Liver (tissue), 3 donors: ENCODE data around the gene ARHGEF26.

Experiments
- ATF3 ChIP-seq: IDR thresholded peaks from 2 replicates; pipeline ENCODE4 v1.6.1; 2016; ENCODE audit warnings: antibody characterized with exemption
- EGR1 ChIP-seq, 2 donors: IDR thresholded peaks; 2 replicates each; pipeline ENCODE4 v1.6.1; 2016 to 2018; ENCODE audit warnings: antibody characterized with exemption in 2 of 2, low read depth in 2 of 2
- FOXA1 ChIP-seq: IDR thresholded peaks from 2 replicates; pipeline ENCODE4 v1.6.1; 2016; ENCODE audit warnings: antibody characterized with exemption
- FOXA2 ChIP-seq: IDR thresholded peaks from 2 replicates; pipeline ENCODE4 v1.6.1; 2016; ENCODE audit warnings: antibody characterized with exemption
- JUND ChIP-seq, 2 donors: IDR thresholded peaks; 2 replicates each; pipeline ENCODE4 v1.6.1; 2016; ENCODE audit warnings: antibody characterized with exemption in 2 of 2
- RAD21 ChIP-seq, 2 donors: IDR thresholded peaks; 2 replicates each; pipeline ENCODE4 v1.6.1; 2016; ENCODE audit warnings: antibody characterized with exemption in 2 of 2, mild to moderate bottlenecking in 2 of 2
- REST ChIP-seq: IDR thresholded peaks from 2 replicates; pipeline ENCODE4 v1.6.1; 2016; ENCODE audit warnings: antibody characterized with exemption, mild to moderate bottlenecking
- RXRA ChIP-seq, 2 donors: IDR thresholded peaks; 2 replicates each; pipeline ENCODE4 v1.6.1; 2017 to 2018; ENCODE audit warnings: antibody characterized with exemption in 2 of 2, mild to moderate bottlenecking in 1 of 2
- SP1 ChIP-seq: IDR thresholded peaks from 2 replicates; pipeline ENCODE4 v1.6.1; 2018; ENCODE audit warnings: antibody characterized with exemption, mild to moderate bottlenecking
- TAF1 ChIP-seq: conservative IDR thresholded peaks from 2 replicates; pipeline ENCODE4 v1.6.1; 2016; ENCODE audit warnings: antibody characterized with exemption, mild to moderate bottlenecking
- YY1 ChIP-seq: IDR thresholded peaks from 2 replicates; pipeline ENCODE4 v1.6.1; 2016; ENCODE audit warnings: antibody characterized with exemption, mild to moderate bottlenecking
- ZBTB33 ChIP-seq: IDR thresholded peaks from 2 replicates; pipeline ENCODE4 v1.6.1; 2016; ENCODE audit warnings: antibody characterized with exemption
- TF ChIP-seq, protein P1 (sequence below): fragments of 150-350 bp; IDR thresholded peaks from 2 replicates; pipeline ENCODE4 v1.5.1; 2017; ENCODE audit warnings: improper control_type of control experiment, low read depth, low read length; ENCODE audit not compliant: missing input control
- TF ChIP-seq, protein P2 (sequence below): IDR thresholded peaks from 2 replicates; pipeline ENCODE4 v1.6.1; 2016; ENCODE audit warnings: antibody characterized with exemption
- donor health status: healthy.
- donor health status: healthy.

DNA sequence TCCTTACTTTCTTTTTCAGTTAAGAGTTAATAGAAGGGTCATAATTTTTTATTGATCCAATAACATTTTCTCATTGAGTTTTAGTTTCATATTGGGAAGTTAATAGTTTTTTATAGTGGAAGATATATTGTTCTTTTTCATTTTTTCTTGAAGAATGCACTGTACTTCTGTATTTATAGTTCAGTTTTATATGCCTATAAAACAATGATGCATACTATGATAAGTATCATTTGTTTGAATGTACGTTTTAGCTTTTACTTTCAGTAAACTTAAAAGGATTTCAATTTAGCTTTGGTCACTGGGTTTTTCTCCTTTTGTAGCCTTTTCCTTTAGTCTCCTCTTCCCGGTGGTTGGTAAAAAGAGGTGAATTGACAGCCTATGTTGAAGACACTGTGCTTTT, 104.3 kb downstream of the ARHGEF26 start:
- TF ChIP-seq, protein P1, sequence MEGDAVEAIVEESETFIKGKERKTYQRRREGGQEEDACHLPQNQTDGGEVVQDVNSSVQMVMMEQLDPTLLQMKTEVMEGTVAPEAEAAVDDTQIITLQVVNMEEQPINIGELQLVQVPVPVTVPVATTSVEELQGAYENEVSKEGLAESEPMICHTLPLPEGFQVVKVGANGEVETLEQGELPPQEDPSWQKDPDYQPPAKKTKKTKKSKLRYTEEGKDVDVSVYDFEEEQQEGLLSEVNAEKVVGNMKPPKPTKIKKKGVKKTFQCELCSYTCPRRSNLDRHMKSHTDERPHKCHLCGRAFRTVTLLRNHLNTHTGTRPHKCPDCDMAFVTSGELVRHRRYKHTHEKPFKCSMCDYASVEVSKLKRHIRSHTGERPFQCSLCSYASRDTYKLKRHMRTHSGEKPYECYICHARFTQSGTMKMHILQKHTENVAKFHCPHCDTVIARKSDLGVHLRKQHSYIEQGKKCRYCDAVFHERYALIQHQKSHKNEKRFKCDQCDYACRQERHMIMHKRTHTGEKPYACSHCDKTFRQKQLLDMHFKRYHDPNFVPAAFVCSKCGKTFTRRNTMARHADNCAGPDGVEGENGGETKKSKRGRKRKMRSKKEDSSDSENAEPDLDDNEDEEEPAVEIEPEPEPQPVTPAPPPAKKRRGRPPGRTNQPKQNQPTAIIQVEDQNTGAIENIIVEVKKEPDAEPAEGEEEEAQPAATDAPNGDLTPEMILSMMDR = no peak
- no peak for TF ChIP-seq JUND (IDR thresholded peaks at IDR 0.05)
- TF ChIP-seq RXRA (IDR thresholded peaks at IDR 0.05) = no peak
- no peak for TF ChIP-seq RAD21 (IDR thresholded peaks at IDR 0.05)
- TF ChIP-seq EGR1 (IDR thresholded peaks at IDR 0.05; ENCODE audit: low read depth in 2 of 2) = no peak
- TF ChIP-seq, protein P2, sequence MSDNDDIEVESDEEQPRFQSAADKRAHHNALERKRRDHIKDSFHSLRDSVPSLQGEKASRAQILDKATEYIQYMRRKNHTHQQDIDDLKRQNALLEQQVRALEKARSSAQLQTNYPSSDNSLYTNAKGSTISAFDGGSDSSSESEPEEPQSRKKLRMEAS = no peak
- no peak for TF ChIP-seq TAF1
- no peak for TF ChIP-seq REST
- no peak for TF ChIP-seq FOXA2
- no peak for TF ChIP-seq FOXA1
- TF ChIP-seq ZBTB33 = no peak
- no peak for TF ChIP-seq SP1
- TF ChIP-seq ATF3 = no peak
- no peak for TF ChIP-seq YY1
